Stimulated activated CD4-positive, alpha-beta T cell treated with anti-CD3 and anti-CD28 coated beads, Interleukin-15, amount 100 ng/mL, for 48 hours (primary cell): ENCODE results near the gene SPA17.

Experiments used
- DNase-seq, 2 donors: peaks; one replicate each; pipeline ENCODE4 v3.0.0-alpha.2; 2020; ENCODE audit warnings: low read depth in 2 of 2

SPA17 gene

GRCh38 chr11:124724979-124725718 lies 51.4 kb downstream of the SPA17 start:
- no peak for DNase-seq

GRCh38 chr11:124725719-124726105 lies 52.0 kb downstream of the SPA17 start:
- DNase-seq = no peak

DNA sequence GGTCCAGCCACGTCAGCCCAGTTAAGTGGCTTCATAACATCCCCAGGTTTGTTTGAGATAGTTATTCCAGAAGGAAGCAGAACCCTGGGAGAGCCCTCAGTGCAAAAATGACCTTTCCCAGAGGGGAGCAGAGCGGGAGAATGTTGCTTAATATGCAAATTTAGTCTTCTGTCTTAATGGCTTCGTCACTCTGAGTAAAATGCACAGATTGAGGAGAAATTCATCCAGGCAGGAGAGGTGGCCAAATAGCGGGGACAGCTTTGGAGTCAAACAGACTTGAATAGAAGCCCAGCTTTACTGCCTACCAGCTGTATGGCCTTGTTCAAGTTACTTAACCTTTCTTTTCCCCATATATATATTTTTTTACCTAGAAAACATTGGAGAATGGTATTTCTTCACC lies 53.8 kb downstream of the SPA17 start:
- no peak for DNase-seq

DNA sequence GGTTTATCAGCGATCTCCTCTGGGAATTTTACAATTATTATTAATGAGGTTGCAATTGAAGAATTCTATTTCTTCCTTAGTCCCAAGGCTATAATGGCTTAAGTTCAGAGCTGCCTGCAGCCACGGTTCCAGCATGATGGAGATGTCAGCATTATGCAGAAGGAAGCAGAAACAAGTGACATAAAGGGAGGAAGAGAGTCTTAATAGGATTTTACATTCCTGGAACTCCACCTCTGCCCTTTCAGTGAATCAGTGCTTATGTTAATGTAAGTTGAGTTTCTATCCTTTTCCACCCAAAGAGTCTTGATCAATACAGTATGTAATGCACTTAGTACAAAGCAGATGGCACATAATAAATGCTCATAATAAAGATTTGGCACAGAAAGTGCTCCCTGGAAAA lies 54.4 kb downstream of the SPA17 start:
- no peak for DNase-seq

- no peak for DNase-seq
These were observed 55.9 kb downstream of the SPA17 start for GRCh38 chr11:124729571-124729970.

DNA sequence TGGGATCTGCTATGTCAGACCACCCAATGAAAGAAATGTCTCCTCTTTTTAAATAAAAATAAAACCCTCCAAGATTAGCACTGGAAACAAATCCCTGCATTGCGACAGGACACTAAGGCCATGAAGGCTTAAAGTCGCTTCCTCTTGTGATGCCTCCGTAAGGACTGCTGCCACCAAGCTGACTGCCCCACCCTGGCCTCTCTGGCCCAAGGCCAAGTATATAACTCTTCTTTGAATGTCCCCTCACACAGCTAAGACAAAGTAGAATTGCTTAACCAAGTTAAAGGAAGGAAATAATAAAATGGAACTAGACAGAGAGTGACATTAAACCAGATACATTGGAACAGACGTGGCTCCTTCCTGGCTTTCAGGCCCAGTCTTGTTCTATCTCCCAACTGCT lies 58.5 kb downstream of the SPA17 start:
- no peak for DNase-seq

DNA sequence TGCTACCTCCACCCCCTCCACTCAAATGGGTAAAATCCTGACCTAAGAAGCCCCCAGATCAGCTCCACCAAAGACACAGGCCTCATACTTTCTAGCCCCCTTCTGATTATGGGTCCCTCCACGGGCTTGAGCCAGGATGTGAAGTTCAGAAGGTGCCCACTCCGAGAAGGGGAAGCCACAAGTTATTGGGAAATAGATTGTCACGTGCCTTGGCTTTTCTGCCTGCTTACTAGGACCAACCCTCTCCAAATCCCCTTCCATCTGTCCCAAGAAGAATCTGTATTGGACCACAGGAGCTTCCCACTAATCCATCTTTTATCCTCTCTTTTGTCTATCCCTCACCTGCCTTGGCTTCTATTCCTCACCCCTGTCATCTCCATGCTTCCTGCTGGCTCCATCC lies 63.0 kb downstream of the SPA17 start:
- no peak for DNase-seq

- no peak for DNase-seq
These were observed 64.1 kb downstream of the SPA17 start for GRCh38 chr11:124737638-124738305.

GRCh38 chr11:124738713-124739478 lies 65.2 kb downstream of the SPA17 start:
- no peak for DNase-seq

- DNase-seq = peak; percentile 77 to 83
These were observed 66.0 kb downstream of the SPA17 start, which contains the start of gene NRGN for GRCh38 chr11:124739479-124740276. Gene NRGN, plus strand, starts transcription at chr11:124739942. Its CDS starts 143 bp downstream, at chr11:124740085.

GRCh38 chr11:124740277-124740882 lies 66.7 kb downstream of the SPA17 start:
- peak; percentile 45 to 64 for DNase-seq

GRCh38 chr11:124742555-124742954 lies 68.9 kb downstream of the SPA17 start:
- DNase-seq = no peak

DNA sequence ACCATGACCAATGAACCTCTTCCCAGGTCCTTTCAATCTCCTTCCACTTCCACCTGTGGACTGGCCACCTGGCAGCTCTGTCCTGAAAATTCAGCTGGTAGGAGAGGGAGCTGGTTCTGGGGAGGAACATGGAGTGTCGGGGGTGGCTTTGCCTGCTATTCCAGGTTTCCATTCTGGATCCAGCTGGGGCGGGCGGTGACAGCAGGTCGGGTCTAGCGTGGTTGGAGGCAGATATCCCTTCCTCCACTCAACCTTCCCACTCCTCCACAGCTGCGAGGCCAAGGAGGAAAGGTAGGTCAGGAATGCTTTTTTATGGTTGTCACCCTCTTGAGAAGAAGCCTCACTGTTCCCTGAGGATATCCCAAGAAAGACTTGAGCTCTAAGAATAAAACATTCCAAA lies 69.3 kb downstream of the SPA17 start:
- DNase-seq = no peak

DNA sequence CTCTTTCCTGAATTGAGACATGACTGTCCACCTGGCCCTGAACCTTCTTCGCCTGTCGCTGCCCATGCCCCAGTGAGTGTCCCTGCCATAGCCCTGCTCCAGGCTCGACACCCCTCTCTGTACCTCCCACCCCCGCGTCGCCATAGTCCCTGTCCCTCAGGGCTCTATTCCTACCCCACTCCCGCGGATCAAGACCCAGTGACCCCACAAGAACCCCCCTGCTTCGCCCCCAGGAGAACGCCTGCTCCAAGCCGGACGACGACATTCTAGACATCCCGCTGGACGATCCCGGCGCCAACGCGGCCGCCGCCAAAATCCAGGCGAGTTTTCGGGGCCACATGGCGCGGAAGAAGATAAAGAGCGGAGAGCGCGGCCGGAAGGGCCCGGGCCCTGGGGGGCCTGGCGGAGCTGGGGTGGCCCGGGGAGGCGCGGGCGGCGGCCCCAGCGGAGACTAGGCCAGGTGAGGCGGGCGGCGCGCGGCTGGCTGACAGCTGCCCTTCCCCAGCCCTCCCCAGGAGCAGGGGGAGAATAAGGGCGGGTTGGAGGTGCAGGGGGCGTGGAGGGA lies 71.6 kb downstream of the SPA17 start:
- no peak for DNase-seq

GRCh38 chr11:124745835-124746620 lies 72.3 kb downstream of the SPA17 start:
- DNase-seq = no peak

DNA sequence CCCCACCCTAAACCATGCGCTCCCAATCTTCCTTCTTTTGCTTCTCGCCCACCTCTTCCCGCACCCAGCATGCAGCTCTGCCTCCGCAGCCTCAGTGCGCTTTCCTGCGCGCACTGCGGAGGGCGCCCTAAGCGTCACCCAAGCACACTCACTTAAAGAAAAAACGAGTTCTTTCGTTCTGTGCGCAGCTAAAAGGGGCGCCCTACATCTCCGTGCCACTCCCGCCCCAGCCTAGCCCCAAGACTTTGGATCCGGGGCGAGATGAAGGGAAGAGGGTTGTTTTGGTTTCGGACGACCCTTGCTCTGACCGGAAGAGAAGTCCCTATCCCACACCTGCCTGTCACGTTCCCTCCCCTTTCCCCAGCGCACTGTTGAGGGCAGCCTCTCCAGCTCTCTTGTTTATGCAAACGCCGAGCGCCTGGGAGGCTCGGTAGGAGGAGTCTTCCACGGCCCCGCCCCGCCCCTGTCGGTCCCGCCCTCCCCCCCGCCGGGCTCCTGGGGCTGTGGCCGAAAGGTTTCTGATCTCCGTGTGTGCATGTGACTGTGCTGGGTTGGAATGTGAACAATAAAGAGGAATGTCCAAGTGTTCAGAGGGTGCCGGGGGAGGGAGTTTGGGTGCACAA lies 73.0 kb downstream of the SPA17 start:
- peak; percentile 52 to 64 for DNase-seq
